Measurements from ENCODE around the gene C14orf119.

Gene C14orf119

GRCh38 chr14:23095196-23096108, at the start of gene C14orf119:
C14orf119 (plus strand) TSS chr14:23095505; CDS start chr14:23097659, 2,154 bp downstream.
- peak; percentile 99 for FAIRE-seq

DNA sequence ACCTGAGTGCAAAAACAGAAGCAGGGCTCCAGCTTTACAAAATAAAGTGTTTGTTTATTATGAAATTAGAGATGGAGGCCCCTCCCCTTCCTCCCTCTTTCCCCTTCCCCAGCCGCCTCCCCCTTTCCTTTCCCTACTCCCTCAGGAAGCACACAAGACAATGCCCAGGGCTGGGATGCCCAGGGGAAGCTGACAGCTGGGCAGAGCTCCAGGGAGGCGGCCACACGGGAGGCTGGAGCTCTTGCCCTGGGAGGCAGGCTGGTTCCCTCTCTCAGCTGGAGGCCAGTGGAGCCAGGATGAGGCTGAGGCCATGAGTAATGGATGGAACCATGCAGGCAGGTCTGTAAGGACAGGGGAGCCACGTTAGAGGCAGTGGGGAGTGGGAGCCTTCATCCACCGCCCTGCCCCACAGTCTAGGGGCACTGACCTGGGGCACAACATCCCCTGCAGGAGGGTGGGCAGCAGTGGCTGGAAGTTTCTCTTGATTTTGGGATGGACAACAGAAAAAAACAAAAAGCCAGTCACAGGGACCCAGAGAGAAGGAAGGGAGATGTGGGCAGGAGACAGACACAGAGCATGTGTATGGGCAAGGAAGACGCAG, 48.2 kb upstream of the C14orf119 start:
- no peak for FAIRE-seq

GRCh38 chr14:23047751-23048693, 47.3 kb upstream of the C14orf119 start:
- FAIRE-seq, result no peak

- FAIRE-seq, result no peak
Measured at GRCh38 chr14:23049011-23049410, 46.3 kb upstream of the C14orf119 start.

- FAIRE-seq, result no peak
Measured at GRCh38 chr14:23051141-23052057, 43.9 kb upstream of the C14orf119 start.

GRCh38 chr14:23052182-23052623, 43.1 kb upstream of the C14orf119 start:
- FAIRE-seq, result no peak

DNA sequence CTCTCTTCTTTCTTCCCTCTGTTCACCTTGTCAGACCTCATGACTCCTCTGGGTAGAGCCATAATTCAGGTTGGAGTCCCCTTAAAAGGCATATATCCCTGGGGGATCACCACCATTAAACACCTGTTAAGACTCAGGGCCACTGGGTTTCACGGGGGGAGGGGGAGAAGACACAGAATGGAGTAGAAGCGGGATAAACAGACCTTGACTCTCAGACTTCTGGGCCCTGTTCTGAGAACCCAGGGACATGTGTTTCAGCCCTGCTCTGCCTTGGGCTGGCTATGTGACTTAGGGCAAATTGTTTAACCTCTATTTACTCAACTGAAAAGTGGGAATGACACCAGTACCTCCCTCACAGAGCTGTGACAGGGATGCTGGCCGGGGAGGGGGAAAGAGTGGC, 42.6 kb upstream of the C14orf119 start:
- no peak for FAIRE-seq

GRCh38 chr14:23053426-23053825, 41.9 kb upstream of the C14orf119 start:
- FAIRE-seq, result no peak

- no peak for FAIRE-seq
Measured at GRCh38 chr14:23054000-23054811, 41.1 kb upstream of the C14orf119 start.

DNA sequence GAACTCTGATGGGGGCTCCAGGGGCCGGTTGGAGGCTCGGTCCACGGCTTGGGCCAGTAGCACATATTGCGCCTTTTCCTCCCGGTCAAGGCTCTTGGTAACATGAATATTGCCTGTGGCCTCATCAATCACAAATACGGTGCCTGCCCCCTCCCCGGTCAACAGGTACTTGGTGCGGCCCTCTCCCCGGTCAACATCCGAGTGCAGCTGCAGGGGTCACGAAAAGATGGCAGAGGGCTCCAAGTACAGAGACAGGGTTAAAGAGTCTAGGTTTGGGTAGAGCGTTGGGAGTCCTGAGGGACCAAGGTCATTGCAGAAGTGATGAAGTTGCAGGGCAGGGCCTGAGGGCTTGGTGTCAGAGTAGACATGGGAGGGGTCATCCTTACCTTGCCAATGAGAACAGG, 40.2 kb upstream of the C14orf119 start:
- FAIRE-seq, result no peak

- FAIRE-seq, result no peak
Measured at GRCh38 chr14:23055621-23056144, 39.6 kb upstream of the C14orf119 start.

DNA sequence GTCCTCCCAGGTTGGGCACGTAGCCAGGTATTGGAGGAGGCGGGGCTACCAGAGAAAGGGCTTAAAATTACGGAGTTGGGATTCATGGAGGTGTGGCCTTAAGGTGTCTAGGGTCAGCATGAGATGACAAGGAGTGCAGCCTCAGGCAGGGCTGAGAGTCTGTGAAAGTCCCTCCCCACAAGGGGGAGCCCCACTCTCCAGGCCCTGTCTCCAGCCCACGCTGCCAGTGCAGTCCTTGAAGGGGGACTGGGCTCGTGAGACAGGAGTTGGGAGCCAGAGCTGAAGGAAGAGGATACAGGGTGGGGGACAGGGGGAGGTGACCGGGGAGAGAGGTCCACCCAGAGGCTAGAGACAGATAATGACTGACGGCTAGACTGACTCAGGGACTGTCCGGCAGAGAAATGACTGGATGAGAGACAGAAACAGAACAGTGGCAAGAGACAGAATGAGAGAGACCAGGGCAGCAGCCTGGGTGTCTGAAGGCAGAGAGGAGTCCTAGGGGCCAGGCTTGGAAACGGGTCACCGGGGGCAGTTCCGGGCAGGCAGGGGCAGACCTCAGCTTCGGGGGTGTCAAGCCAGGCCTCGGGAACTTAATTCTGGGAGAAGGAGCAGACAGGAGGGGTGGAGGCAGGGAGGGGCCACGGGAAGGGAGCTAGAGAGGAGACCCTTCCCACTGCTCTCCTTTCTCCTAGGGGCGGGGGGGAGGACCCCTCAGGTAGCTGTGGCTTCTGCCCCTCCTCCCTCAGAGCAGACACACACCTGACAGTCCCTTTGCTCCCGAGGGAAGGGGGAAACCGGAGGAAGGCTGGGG, 39.0 kb upstream of the C14orf119 start:
- FAIRE-seq, result no peak

DNA sequence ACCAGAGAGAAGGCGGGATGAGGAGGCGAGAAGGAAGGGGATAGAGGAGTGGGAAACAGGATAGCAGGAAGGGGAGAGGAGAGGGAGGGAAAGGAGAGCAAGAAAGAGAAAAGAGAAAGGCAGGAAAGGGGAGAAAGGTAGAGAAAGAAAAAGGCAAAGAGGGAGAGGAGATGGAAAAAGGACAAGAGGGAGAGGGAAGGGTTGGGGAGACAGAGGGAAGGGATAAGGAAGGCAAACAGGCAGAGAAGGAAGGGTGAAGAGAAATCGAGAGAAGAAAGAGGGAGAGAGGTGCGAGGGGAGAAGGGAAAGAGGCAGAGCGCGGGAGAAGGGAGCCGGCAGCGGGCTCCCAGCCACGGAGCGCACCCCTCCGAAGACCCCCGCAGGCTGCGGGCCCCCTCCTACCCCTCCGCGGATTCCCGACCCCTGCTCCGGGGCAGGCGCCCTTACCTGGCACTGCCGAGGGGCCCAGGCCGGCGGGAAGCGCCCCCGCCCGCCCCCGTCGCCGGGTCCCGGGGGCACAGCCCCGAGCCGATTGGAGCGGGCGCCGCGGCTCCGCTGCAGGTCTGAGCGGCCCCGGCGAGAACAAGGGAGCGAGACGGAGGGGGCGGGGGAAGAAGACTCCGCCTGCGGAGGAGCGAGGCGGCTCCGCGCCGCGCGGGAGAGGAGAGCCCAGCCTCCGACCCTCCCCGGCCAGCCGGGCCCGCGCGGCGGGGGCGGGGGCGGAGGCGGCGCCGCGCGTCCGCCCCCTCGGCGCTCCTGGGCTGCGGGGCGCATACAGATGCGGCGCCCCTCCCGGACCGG, 38.1 kb upstream of the C14orf119 start, which contains the start of gene CDH24:
TSS of gene CDH24 (minus strand) at position 565 of the 801 bp plus-strand sequence. CDS start 1,787 bp downstream, outside the sequence.
- no peak for FAIRE-seq

DNA sequence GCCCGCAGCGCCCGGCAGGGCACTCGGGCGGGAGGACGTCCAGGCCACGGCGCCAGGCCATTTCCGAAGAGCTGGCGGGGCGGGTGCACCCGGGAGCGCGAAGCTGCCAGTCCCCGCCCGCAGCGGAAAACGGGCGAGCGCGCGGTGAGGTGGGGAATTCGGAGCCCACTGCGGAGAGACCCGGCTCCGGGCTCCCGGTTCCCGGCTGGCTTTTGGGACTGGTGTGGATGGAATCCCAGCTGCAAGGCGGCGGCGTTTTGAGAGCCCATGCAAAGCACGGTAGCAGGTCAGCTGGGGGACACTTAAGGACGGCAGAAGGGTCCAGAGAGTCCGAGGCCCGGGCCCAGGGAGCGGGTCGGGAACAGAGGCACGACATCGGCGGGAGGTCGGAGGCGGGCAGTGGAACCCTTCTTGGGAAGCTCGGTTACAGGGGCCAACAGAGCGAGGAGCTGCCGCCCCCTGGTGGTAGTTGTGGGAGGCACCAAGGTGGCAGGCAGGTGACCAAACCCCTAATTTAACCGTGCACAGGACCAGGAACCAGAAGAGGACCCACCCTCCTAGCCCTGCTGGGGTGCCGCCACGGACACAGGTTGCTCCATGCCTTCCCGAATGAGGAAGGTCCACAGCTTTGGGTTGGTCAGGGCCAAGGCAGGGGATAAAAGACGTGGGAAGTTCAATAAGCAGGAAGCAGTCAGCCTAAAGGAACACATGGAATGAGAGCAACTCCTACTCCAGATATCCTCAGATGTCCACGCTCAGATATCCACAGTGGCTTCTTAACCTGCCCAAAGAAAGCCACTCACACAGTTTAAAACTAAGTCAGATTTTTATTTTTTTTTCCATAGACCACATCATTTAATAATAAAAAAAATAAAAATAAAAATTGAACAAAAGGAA, 37.3 kb upstream of the C14orf119 start:
- no peak for FAIRE-seq

- FAIRE-seq, result no peak
Measured at GRCh38 chr14:23058654-23059504, 36.4 kb upstream of the C14orf119 start.

- no peak for FAIRE-seq
Measured at GRCh38 chr14:23060536-23061260, 34.6 kb upstream of the C14orf119 start.

All from endometrium (tissue), 2 donors.